D721Med (cell line): Measurements from ENCODE around the gene ARHGEF10L.

ENCODE experiments used
- DNase-seq: peaks from one replicate; pipeline ENCODE4 v3.0.0; 2011; ENCODE audit warnings: low spot score; ENCODE audit not compliant: insufficient read length
- FAIRE-seq: peaks from 2 replicates; lab custom pipeline; 2011; peaks lifted over from hg19 to GRCh38; lab: Jason Lieb, UNC
- TF ChIP-seq, protein P1 (sequence below): IDR thresholded peaks from 2 replicates; pipeline ENCODE4 v1.5.1; 2012; ENCODE audit warnings: mild to moderate bottlenecking, control low read depth; ENCODE audit not compliant: insufficient read depth; ENCODE audit errors: missing control alignments

Gene ARHGEF10L

DNA sequence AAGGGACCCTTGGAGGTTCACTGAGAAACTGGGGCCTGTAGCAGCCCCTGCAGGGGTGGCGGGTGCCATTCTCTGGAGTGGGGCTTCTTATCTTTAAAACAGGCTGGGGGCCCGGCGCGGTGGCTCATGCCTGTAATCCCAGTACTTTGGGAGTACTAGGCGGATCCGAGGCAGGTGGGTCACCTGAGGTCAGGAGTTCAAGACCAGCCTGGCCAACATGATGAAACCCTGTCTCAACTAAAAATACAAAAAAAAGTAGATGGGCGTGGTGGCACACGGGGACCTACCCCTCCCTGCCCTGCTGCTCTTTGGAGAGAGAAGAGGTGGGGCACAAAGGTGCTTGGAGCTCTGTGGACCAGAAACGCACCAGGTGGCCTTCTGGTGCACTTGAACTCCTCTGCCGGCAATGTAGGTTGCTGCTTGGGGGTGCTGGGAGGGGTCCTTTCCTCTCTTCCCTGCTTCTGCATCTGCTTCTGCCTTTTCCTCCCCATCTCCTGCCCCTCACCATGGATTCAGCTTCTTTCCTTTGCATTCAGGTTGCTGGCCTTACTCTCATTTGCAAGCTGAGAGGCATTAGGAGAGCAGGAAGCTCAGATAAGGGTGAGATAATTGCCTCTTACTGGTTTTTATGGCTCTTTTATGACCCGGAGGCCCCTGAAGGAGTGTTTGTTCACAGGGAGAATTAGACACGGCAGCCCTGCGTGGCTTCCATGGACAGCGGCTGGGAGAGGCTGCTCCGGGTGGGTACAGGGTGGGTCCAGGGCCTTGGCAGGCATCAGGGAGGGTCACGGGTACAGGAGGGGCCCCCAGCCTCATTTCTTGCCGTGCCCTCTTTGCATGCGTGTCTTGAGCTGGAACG is 57.4 kb downstream of the ARHGEF10L start:
- no peak for DNase-seq
- FAIRE-seq = no peak
- TF ChIP-seq, protein P1, sequence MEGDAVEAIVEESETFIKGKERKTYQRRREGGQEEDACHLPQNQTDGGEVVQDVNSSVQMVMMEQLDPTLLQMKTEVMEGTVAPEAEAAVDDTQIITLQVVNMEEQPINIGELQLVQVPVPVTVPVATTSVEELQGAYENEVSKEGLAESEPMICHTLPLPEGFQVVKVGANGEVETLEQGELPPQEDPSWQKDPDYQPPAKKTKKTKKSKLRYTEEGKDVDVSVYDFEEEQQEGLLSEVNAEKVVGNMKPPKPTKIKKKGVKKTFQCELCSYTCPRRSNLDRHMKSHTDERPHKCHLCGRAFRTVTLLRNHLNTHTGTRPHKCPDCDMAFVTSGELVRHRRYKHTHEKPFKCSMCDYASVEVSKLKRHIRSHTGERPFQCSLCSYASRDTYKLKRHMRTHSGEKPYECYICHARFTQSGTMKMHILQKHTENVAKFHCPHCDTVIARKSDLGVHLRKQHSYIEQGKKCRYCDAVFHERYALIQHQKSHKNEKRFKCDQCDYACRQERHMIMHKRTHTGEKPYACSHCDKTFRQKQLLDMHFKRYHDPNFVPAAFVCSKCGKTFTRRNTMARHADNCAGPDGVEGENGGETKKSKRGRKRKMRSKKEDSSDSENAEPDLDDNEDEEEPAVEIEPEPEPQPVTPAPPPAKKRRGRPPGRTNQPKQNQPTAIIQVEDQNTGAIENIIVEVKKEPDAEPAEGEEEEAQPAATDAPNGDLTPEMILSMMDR = no peak

DNA sequence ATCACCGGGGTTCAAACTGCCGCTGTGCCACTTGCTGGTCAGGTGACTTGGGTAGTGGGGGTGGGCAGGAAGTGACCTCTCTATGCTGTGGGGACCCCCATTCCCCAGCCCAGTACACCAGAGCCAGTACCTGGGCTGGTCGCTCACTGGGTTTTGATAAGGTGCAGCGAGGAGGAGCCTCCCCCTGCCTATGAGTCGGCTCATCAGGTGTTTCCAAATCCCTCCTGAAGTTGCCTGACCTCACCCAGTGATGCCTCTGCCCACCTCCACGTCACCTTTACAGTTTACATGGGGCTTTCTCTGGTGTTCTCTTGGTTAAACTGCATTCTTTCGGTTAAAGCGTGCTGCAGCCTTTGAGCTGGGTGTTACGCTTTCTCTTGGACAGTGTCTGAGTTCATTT is 58.2 kb downstream of the ARHGEF10L start:
- DNase-seq (no peak), FAIRE-seq (no peak)
- TF ChIP-seq, protein P1 = no peak

DNA sequence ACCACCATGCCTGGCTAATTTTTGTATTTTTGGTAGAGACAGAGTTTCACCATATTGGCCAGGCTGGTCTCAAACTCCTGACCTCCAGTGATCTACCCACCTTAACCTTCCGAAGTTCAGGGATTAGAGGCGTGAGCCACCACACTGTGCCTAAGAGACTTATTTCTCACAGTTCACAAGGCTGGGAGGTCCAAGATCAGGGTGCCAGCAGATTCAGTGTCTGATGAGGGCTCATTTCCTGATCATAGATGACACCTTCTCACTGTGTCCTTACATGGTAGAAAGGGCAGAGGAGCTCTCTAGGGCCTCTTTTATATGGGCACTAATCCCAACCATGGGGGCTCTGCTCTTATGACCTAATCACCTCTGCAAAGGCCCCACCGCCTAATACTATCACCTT is 58.8 kb downstream of the ARHGEF10L start:
- FAIRE-seq = no peak
- TF ChIP-seq, protein P1 = no peak
- no peak for DNase-seq

DNA sequence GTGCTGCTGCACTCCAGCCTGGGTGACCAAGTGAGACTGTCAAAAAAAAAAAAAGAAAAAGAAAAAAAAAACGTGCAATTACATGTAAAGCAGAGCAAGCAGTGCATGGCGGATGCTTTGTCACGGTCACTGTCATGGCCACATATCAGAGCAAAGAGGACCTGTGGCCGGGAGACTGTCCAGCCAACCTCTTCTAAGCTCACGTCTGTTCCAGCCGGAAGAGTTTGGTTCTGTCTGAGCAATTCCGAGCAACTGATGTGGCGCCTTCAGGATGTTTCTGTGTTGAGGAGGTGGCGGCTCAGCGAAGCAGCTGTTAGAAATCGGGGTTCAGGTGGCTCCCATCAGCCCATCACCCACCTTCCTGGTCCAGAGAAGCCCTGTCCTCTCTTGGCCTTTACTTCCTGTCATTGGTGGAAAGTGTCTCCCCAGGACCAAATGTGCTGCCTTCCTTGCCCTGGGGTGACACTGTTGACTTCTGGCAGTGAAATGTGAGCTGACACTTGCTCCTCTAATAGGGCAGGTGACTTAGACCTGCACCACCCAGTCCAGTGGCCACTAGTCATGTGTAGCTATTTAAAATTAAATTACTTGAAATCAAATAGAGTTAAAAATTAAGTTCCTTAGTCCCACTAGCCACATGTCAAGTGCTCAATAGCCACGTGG is 59.9 kb downstream of the ARHGEF10L start:
- DNase-seq (no peak), FAIRE-seq (no peak)
- TF ChIP-seq, protein P1 = no peak

DNA sequence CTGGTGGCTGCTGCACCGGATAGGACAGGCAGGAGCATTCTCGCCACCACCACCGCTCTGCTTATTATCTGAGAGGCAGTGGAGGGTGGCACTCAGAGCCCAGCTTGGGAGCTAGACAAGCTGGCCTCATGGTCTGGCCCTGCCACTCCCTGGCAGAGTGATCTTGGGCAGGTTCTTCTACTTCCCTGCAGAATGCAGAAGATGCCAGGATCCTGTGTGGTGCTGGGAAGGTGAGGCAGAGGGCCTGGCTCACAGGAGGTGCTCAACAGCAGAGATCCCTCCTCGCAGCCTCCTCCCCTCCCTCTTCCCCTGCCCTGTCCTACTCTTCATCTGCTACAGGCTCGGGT is 60.4 kb downstream of the ARHGEF10L start:
- DNase-seq (no peak), FAIRE-seq (no peak)
- TF ChIP-seq, protein P1 = no peak

DNA sequence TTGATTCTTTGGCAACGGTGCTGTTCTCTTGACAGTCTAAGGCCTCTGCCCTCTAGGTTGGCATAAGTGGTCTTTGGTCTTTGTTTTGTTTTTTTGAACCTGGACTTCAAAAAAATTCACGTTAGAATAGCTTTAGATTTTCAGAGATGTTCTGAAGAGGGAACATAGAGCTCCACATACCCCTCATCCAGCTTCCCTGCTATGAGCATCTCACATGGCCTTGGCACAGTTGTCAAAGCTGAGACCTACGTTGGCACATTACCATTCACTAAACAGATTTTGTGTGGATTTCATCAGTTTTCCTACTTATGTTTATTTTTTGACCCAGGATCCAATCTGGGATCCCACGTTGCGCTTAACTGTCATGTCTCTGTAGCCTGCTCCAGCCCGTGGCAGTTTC is 60.8 kb downstream of the ARHGEF10L start:
- TF ChIP-seq, protein P1 = no peak
- no peak for FAIRE-seq
- no peak for DNase-seq
